ENCODE data around the gene TTLL1.

The TTLL1 gene

GRCh38 chr22:42993651-42994275 is 95.4 kb downstream of the TTLL1 start:
- DNase-seq (ENCODE audit: low read depth in 2 of 2), result no peak

DNA sequence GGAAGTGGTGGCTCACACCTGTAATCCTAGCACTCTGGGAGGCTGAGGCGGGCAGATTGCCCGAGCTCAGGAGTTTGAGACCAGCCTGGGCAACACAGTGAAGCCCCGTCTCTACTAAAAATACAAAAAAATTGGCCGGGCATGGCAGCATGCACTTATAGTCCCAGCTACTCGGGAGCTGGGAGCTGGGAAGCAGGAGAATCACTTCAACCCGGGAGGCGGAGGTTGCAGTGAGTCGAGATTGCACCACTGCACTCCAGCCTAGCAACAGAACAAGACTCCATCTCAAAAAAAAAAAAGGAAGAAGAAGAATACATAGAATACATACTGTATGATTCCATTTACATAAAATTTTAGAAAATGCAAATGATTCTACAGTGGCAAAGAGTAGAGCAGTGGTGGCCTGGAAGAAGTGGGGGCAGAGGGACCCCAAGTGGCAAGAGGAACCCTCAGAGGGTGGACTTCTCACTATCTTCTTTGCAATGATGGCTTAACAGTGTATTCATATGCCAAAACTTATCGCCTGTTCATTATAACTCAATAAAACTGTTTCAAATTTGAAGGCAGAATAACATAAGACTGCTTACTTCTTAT is 96.2 kb downstream of the TTLL1 start:
- DNase-seq (ENCODE audit: low read depth in 2 of 2), result no peak

DNA sequence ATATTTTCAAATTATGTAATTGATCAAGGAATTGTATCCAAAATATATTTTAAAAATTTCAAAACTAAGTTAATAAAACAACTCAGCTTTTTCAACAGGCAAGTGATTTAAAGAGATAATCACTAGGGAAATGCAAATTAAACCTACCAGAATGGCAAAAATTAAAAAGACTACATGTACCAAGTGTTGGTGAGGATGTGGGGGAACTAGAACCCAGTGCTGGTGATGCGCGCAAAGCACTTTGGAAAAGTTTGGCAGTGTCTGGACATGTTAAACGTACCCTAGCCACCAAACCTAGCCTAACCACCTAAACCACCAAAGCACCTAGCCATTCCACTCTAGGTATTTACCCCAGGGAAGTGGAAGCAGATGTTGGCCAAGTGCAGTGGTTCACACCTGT is 97.1 kb downstream of the TTLL1 start:
- DNase-seq (ENCODE audit: low read depth in 2 of 2), result no peak

GRCh38 chr22:42991010-42991651 is 98.1 kb downstream of the TTLL1 start:
- DNase-seq (ENCODE audit: low read depth in 2 of 2), result no peak

DNA sequence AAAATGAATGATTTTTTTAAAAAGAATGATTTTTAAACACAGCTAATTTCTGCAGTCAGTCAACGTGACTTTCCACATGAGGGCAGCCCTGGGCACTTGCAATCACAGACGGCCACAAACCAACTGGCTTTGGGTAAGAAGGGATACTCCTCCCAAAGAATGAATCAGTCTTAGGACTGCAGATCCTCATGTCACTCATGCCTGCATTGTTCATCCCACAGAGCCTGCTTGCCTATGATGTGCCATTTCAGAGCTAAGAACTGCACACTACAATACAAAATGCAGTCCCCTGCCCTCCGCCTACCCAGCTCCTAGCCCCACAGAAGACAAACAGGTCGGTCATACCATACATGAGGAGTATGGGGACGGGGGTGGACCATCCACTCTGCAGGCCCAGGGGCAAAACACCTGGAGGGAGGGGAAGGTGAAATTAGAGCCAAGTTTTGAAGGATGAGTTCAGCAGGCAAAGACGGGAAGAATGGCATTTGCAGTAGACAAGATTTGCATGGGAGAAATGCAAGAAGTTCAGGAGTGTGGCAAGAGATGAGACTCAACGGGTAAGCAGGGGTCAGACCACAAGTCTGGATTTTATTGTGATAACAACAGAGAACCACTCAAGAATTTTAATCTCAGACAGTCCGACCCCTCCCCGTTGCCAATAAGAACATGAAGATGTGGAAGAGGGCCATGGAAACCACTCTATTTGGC is 98.9 kb downstream of the TTLL1 start:
- no peak for DNase-seq (ENCODE audit: low read depth in 2 of 2)
